LHCN-M2 (cell line): ENCODE data around the gene KRT36. TPM values are rescaled to one million over a fixed set of nuclear protein-coding genes. Genes with fewer than 3 reads are reported as not detected.

ENCODE experiments used
- DNase-seq: peaks from one replicate; pipeline ENCODE4 v3.0.0-alpha.2; 2012; ENCODE audit warnings: low read depth
- total RNA-seq: library from RNA; depleted of rRNA; stranded (reverse); fragments of >200 nt; gene quantifications from 2 replicates; pipeline ENCODE4 v1.2.3, GENCODE V29; 2014

Gene KRT36
- total RNA-seq, 1 experiment from 2014 or later, result not detected

DNA sequence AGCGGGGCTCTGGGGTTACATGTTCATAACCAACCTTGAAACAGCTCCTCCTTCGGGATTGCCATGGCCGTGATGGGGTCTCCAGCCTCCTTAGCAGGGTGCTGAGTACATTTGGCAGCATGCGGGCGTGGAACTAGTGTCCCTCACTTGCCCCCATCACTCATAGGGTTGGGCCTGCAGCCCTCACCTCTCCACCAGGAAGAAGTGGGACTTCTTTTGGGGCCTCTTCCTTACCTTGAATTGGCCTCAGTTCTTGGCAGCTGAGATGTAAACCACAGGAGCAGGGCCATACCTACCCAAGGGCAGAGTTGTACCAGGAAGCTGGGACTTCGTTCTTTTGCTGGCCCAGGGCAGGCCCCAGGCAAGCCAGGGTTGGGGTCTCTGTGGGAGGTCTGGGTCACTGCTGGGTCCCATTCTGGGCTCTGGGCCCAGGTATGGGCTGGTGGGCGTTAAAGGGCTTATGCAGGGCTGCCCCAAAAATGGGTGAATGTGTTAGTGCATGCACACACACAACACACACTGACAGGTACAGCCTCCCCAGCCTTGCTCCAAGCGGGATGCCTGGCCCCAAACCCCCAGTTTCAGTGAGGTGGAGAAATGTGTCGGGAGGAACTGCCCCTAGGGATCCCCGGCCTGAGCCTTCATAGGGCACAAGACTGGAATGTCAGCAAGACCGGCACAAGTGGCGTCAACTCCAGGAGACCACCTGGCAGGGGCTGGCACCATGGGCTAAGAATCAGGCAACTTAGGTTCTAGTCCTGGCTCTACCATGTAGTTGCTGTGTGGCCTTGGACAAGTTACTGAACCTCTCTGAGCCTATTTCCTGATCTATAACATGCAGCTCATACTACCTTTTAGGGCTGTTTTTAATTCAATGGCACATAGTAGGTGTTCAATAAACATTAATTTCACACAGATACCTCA, 32.9 kb upstream of the KRT36 start:
- DNase-seq, result no peak

DNA sequence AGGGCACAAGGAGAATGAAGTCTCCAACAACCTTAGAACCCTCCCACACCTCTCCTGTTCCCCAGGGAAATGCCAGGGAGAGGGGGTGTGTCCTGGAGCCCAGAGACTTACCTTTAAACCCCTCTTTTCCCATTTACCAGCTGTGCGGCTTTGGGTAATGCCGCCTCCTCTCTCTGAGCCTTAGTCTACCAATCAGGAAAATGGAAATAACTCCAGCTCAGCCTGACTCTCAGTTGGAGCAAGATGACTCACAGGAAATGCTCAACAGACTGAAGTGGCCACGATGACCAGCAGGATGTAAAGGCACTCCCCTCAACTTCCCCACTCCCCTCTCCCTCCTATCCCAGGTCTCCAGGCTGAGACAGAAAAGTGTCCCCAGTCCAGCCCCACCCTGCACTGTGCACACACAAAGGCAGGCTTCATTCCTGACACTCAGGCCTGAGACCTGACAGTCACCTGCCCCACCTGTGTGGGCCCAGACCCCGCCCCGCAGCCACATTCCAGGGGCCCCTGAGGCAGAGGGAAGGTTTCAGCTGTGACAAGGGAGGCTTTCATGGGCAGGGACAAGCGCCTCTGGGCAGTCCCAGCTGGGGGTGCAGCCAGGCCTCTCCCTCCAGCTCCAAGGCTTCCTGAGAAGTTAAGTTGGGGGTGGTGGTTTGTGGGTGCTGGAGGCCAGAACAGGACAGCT, 32.0 kb upstream of the KRT36 start:
- DNase-seq, result peak; percentile 70

DNA sequence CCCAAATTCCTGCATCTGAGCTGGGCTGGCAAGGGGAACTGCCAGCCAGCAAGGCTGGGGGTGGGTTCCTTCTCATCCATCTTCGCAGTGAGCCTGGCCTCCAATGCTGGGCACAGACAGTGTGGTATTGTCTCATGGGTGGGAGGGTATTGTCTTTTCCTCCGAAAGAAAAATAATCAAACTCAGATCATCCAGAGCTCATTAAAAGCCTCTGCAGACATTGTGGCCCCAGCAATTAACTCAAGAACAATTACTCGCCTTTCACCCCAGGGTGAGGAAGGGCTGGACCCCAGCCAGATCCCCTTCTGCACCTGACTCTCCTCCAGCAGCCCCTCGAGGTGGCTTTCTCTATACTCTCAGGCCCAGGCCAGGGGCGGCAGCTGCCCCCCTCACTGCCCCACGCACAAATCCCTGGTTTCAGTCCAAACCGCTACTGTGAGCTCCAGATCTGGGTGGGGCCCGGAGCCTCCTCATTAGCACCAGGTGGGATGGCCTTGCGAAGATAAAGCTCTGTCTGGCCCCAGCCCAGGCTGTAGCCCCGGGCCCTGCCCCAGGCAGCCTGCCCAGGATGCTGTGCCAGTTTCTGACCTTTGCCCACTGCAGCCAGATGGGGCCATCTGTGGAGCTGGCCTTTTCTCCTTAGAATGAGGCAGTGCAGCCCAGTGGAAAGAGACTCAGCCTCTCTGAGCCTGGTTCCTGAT, 31.3 kb upstream of the KRT36 start:
- DNase-seq, result no peak

DNA sequence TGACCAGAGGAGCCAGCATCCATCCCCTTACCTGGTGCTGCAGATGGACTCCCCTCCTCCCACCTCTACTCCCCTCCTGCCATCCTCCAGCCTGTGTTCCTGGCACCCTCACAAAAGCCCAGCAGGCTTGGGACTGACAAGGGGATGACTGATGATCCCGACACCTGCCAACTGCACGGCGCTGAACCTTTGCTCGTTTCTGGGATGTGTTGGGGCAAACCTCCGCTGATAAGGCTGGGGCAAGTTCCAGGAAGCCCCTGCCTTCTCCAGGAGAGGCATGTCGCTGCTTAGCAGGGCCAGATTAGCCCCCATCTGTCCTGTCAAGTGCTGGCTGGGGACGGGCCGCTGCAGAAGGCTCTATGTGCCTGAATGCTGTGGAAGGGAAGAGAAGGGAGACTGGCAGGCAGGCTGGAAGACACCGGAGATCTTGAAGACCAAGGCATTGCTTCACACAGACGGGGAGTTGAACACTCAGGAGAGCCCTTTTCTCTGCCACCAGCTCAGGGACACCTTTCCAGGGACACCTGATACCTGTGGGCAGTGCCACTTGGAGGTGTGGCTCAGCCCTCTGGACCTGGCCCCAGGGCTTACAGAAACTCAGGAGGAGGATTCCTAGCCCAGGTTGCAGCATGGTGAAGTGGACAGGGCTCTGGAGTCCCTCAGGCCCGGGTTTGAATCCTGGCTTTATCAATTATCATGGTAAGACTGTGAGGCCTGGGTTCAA, 30.0 kb upstream of the KRT36 start:
- peak; percentile 24 for DNase-seq

DNA sequence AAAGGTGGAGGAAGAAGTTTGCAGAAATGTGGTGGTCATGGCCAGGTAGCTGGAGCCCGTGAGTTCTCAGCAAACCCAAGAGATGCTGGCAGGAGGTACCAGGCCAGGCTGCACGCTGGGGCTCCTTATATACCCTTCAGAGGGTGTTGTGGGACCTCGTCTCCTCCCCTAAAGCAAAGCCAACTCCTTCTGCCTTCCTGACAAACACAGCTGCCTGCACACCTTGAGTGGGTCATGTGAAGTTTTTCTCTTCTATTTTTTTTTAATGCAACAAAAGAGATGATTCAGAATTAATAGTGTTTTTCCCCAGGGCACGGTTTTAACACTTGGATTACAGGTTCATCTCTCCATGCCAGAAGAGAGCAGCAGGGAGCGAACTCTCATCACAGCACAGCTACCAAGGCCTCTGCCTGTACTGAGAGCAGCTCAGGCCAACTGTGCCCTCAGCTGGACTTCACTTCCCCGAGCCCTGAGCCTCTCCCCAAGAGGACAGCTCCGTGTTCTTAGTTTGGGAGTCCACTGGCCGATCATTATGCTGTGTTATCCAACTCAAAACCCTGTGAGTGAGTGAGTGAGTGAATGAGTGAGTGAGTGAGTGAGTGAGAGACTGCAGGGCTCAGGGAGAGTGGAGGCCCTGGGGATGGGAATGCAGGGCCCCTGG, 29.2 kb upstream of the KRT36 start, which contains the start of gene KRT15:
TSS of gene KRT15 (minus strand) at position 102 of the 661 bp plus-strand sequence. CDS start at position 39, 63 bp downstream.
- DNase-seq, result peak; percentile 37

DNA sequence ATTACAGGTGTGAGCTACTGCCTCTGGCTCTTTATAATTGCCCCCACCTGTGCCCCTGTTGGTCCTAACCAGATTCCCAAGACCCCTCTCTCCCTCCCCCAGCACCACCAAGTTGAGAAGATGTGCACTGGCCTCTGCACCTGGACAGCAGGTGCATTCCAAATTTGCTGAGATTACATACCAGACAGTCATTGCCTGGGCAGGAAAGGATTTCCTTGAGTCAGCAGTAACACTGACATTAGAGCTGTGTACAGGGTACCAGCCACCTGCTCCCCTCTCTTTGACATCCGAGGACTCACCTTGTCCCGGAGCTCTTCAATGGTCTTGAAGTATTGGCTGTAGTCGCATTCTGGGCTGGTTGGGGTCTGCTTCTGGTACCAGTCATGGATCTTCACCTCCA, 28.3 kb upstream of the KRT36 start:
- DNase-seq, result no peak

DNA sequence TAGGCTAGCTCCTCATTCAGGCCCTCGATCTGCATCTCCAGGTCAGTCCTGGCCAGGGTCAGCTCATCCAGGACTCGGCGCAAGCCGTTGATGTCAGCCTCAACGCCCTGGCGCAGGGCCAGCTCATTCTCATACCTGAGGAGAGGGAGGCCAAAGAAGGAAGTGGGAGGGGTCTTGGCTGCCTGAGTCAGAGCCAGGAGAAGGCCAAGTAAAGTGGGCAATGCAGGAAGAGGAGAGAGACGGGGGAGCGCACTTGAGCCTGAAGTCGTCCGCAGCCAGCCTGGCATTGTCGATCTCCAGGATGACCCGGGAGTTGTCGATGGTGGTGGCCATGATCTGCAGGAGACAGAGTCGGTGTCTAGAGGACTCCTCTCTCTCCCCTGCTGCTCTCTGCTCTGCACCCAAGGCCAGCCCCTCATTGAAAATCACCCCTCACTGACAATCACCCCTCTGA, 27.1 kb upstream of the KRT36 start:
- no peak for DNase-seq

DNA sequence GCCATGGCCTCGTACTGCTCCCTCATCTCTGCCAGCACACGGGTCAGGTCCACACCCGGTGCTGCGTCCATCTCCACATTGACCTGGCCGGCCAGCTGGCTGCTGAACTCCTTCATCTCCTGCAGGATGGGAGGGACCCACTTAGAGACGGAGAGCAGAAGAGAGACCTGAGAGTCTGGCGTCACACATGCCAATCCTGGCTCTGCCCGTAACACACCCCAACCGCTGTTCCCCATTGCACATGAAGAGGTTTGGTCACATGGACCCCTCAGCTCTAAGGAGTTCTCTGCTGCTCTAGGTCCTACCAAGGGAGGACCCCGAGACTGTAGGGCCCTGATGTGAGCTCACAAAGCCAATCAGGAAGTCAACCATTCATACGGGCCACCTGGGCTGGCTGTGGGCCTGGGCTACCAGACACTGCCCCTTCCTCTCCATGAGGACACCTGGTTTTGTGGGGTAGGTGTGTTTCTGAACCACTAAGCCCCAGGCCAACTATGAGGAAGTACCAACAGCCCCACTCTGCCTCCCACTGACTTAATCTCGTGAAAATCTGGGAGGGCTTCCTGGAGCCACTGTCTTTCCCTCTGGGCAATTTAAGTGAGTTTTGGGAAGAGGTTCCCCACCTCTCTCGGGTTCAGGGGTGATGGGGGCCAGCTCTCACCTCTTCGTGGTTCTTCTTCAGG, 26.6 kb upstream of the KRT36 start:
- DNase-seq, result no peak

DNA sequence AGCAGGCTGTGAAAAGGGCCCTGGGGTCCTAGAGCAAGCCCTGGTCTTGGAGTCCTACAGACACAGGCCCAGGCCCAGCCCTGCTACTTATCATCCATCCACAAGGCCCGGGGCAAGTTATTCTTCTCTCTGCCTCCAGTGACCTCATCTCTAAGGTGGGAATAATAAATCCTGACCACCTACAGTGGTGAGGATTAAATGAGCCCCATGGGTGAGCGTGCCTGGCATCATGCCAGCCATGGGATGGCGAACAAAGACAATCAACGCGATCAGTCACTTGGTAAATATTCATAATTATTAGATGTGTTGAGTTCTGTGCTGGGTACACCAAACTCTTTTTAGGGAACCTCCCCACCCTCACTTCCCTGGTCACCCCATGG, 23.4 kb upstream of the KRT36 start:
- no peak for DNase-seq

DNA sequence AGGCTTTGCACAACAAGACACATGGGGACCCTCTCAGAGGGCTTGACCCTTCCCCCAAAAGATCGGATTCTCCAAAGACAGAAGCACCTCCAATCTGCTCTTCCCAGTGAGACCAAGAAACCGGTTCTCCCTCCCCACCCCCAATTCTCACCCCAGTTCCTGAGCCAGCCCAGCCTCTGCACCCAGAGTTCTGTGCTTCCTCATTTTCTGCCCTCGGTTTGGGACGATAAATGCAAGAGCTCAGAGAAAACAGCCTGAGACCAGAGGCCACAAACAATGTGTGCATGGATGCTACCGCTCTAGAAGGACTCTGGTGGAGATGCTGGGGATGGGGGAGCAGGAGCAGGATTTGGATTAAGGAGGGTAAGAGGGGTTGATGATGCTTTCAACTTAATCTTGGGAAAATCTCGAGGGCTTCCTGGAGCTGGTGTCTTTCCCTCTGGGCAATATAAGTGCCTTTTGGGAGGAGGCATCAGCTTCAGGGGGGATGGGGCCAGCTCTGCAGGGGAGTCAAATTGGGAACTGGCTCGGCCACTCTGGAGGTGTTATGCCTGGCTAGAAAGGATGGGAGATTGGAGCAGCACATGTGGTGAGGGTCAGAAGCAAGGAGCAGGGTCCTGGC, 22.9 kb upstream of the KRT36 start:
- no peak for DNase-seq

DNA sequence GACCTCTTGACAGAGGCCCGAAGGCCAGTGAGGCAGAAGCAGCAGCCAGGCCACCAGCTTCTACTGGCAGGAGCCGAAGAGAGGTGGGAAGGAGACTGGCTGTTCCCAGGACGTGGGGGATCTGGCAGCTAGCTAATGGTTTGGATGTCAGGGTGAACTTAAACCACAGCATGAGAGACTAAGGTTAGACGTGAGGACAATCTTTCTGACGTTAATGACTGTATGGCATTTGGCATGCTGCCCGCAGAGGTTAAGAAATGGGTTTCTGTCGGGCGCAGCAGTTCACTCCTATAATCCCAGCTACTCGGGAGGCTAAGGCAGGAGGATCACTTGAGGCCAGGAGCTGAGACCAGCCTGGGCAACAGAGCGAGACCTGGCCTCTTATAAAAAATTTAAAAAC, 22.0 kb upstream of the KRT36 start:
- no peak for DNase-seq

DNA sequence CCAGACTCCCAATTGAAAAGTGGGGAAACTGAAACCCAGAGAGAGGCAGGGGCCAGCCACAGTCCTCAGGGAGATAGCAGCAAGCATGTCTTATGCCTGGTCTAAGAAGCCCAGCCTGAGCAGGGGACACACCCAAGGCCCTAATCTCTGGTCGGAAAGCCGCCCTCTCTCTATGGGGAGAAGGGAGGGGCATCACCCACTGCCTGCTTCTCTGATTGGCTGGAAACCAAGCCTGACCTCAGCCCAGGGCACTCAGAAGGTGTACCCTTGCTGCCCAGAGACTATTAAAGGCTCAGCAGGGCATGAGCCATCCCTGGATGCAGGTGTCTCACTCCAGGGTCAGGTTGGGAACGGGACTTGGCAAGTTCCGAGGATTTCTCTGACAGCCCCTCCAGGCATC, 21.4 kb upstream of the KRT36 start:
- DNase-seq, result no peak

DNA sequence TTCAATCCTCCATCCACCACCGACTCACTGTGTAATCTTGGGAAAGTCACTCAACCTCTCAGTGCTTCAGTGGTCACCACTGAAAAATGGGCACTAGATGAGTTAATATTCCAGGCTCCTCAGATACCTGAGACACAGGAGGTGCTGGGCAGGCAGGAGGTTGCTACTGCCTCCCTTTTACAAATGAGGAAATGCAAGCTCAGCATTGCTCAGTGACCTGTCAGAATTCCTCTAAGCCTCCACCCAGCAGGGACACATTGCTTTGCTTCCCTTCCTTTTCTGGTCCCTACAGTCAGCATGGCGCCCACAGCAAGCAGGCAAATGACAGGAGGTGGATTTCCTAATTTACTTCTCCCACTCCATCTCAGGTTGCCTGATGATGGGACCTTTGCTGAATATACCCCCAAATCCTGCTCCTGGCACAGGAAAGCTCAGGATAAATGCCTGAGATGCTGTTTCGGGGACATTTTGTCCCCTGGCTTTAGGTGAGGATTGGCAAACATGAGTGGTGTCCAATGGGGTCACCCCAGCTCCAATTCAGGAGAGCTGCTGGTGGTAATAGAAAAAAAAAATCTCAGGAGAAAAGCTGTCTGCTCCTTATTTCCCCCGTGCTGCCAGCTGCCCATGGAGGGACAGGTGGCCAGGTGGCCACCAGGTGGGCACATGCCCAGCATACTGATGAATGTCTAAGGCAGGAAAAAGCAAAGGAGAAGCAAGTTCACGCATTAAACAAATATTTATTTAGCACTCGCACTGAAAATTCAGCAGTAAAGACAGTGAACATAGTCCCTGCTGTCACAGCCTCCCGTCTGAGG, 20.7 kb upstream of the KRT36 start:
- no peak for DNase-seq

DNA sequence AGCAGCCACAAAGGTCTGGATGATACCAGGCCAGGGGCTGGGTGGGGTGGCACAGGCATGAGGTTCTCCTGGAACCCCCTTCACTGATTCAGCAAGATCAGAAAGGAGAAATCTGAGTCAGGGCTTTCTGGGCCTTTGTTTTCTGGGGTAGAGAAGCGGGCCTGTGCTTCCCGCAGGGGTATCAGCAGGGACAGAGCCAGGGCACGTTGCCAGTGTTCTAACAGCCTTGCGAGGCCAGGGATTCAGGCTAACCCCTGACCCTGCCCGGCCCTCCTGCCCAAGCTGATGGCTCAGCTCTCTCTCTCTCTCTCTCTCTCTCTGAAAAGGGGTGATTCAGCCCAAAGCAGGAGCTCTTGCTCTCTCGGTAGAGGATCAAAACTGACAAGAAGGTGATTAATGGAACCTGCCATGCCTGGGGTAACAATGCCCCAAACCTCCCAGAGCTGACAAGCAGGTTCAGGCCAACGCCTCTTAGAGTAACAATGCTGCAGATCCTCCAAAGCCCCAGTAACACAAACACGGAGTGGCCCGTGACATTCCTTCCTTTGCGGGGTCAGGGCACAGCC, 17.7 kb upstream of the KRT36 start:
- no peak for DNase-seq

DNA sequence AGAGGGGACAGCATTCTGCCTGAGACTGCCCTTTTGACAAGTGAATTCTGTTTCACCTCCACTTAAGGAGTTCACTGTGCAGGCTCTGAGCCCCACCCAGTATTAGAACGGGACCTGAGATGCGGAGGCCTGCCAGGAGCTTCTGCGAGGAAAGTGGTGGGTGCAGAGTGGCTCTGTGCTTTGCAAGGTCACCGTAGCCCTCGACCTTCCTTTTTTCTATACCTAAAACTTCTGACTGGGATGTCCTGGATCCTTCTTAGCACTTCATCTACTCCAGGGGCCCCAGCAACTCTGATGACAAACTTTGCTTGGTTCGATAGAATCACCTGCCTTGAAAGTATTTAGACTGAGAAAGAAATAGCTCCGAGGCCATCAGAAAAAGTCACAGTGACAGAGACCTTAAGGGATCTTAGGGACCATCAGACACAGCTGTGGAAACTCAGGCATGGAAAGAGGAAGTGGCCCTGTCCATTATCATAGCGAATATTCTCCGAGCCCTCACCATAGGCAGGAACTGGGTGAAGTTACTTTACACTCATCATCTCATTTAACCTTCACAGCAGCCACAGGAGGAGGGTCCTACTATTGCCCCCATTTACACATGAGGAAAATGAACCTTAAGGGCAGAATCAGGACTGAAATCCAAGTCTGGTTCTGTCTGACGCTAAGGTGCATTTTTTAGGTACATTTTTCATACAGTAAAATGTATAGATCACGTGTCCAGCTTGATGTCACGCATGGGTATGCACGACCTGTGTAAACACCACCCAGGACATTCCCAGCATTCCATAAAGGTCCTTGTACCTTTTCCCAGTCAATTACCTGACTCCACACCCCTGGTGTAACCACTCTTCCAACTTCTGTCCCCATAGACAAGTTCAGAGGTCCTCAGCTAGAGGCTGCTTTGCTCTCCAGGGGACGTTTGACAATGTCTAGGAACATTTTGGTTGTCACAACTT, 16.4 kb upstream of the KRT36 start:
- DNase-seq, result no peak

DNA sequence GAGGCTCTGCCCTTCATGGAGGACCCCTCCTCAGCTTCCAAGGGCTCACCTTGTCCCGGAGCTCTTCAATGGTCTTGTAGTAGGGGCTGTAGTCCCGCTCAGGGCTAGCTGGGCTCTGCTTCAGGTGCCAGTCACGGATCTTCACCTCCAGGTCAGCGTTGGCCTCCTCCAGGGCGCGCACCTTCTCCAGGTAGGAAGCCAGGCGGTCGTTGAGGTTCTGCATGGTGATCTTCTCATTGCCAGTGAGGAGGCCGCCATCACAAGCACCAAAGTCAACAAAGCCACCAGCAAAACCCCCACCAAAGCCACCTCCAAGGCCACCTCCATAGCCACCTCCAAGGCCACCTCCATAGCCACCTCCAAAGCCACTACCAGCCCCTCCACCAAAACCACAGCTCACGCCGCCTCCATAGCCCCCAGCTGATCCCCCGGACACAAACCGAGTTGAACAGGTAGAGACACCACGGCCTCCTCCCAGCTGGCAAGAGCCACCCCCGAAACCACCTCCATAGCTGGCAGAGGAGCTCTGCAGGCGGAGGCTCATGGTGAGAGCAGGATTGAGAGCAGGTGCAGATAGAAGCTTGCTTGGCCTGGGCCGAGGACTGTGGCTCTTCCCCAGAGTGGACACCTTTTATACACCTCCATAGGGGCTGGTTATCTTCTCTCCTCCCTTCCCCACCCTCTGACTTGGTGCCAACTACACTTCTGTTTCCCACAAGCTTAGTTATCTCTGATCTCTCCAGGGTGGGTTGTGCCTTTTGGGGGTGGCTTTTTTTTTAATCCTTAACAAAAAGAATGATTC, 15.5 kb upstream of the KRT36 start, which contains the start of gene KRT13:
TSS of gene KRT13 (minus strand) at position 606 of the 802 bp plus-strand sequence. CDS start at position 544, 62 bp downstream.
- DNase-seq, result no peak
